HG03432 (cell line): ENCODE data around the gene PRMT7.

Source experiments
- ATAC-seq: cut with Tn5 transposase; IDR thresholded peaks from one replicate; pipeline ENCODE4 v1.9.1; 2021; ENCODE audit warnings: mild to moderate bottlenecking, moderate library complexity; ENCODE audit not compliant: unreplicated experiment

PRMT7 gene

DNA sequence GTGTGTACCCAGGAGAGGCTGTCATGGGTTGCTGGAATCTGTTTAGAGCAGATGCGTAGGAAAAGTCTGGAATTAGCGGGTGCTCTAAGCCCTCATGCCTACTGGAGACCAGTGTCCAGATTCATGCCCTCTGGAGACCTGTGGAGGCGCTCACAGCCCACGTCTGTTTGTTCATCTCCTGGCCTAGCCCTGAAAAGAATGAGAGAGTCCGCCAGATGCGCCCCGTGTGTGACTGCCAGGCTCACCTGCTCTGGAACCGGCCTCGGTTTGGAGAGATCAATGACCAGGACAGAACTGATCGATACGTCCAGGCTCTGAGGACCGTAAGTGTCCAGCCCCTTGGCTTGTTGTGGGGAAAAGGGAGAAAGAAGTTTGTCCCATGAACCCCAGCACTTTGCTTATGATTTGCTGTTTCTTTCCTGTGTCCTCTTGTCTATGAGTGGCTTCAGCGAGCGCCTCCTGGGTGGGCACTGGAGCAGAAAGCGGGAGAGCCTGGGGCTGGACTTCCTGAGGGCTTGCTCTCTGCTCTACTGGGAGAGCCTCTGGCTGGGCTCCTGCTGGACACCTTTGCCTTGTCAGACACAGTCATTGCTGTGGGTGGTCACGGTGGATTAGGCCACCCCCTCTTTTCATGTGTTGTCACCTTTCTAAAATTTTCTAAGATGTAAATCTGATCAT lies 35.3 kb downstream of the PRMT7 start:
- no peak for ATAC-seq

- no peak for ATAC-seq
These were observed 36.2 kb downstream of the PRMT7 start for GRCh38 chr16:68346892-68347480.

- no peak for ATAC-seq
These were observed 36.8 kb downstream of the PRMT7 start for GRCh38 chr16:68347605-68348004.

DNA sequence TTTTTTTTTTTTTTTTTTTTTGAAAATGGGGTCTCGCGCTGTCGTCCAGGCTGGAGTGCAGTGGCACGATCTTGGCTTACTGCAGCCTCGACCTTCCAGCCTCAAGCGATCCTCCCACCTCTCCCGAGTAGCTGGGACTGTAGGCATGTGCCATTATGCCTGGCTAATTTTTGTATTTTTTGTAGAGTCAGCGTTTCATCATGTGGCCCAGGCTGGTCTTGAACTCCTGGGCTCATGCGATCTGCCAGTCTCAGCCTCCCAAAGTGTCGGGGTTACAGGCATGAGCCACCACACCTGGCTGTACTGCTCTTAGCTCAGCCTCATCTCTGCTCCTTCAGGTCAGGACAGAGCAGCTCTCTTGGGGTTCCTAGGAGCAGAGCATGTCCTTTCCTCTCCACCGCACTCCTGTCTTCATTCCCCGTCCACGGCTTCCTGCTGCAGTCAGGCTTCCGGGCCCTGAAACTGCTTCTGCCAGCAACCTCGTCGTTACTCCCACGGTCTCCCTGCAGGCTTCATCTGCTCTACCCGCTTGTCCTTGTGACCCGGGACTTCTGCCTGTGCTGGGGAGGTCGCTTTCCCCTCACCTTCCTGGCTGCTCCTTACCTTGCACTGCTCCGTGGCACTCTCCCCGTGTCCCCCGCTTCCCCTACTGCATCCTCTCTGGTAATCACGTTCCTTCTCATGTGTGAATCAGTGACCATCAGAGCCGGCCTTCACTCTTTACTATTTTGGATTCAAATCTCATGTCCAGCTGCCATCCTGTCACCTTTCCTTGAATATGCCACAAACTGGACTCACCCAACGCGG lies 38.0 kb downstream of the PRMT7 start:
- ATAC-seq = no peak

DNA sequence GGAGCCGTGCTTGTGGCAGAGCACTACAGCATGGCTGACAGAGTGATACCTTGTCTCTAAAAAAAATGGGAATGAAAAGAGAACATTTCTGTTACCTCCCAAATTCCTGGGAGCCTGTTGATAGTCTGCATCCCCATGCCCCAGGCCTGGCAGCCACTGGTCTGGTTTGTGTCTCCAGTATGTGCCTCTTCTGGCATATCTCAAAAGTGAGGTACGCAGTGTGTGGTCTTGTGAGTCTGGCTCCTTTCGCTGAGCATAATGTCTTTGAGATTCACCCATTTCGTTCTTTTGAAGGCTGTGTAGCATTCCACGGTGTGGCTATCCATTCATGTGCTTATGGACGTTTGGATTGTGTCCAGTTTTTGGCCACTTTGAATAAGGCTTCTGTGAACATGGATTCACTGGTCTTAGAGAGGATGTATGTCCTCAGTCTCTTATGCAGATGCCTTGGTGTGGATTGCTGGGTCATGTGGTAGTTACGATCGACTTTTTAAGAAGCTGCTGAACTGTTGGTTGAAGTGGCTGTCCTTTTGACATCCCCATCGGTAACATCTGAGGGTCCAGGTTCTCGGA lies 39.1 kb downstream of the PRMT7 start:
- ATAC-seq = no peak

GRCh38 chr16:68350813-68351350 lies 40.1 kb downstream of the PRMT7 start:
- no peak for ATAC-seq

- no peak for ATAC-seq
These were observed 40.6 kb downstream of the PRMT7 start for GRCh38 chr16:68351463-68351862.

- no peak for ATAC-seq
These were observed 41.2 kb downstream of the PRMT7 start for GRCh38 chr16:68351991-68352431.

DNA sequence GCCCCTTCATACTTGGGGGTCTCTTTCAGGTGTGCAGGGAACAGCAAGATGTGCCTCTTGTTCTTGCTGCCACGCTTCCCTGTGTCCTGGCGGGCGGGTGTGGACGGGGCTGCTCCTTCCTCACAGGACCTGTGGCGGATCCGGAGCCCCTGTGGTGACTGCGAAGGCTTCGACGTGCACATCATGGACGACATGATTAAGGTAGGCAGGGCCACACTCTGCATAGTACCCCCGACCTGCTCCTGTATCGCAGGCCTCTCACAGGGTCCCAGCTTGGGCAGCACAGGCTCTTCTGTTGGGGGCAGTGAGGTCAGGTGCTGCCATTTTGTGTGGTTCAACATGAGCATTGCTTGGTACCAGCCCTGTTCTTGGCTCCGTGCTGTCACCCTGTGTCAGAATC lies 42.5 kb downstream of the PRMT7 start:
- no peak for ATAC-seq

DNA sequence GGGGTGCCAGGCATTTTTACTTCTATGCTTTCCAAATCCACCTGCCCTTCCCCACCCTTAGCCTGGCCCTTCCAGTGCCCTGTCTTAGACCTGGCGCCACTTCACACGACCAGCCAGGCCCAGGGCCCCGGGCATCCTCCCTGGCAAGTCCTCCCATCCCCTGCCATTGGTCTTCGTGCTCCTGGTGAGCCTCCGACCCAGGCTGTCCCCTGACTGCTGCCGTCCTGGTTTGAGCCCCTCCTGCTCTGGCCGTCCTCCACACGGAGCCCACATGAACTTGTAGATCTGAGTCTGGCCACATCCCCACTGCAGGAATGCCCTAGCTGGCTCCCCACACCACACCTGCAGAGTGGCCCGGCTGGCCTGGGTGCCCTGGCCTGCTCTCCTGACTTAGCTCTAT lies 44.0 kb downstream of the PRMT7 start:
- ATAC-seq = no peak

DNA sequence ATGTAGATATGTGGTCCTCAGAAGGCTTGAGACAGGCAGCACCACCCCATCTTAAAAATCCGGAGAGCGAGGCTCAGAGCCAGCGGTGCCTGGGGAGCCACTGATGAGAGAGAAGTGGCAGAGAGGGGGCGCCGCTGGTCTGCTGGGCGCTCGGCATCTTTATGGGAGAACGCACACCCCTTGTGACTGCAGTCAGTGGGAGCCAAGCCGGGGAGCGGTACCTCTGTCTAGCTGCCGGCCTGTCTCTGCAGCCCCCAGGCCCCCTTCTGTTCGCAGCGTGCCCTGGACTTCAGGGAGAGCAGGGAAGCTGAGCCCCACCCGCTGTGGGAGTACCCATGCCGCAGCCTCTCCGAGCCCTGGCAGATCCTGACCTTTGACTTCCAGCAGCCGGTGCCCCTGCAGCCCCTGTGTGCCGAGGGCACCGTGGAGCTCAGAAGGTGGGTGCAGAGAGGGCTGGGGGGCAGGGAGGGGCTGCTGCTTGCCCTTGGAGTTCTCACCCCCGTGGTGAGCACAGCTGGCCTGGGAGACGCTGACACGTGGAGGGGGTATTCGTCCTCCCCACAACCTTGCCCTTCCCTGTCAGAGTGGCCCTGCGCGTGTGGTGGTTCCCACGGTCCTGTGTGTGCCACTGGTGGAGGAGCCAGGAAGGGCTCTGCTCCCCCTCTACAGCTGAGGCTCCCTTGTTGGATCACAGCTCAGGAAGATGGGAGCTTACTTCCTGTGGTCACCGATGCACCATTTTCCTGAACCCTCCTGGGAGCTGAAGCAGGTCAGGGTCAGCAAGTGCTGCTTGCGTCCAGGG lies 44.8 kb downstream of the PRMT7 start:
- ATAC-seq = no peak

DNA sequence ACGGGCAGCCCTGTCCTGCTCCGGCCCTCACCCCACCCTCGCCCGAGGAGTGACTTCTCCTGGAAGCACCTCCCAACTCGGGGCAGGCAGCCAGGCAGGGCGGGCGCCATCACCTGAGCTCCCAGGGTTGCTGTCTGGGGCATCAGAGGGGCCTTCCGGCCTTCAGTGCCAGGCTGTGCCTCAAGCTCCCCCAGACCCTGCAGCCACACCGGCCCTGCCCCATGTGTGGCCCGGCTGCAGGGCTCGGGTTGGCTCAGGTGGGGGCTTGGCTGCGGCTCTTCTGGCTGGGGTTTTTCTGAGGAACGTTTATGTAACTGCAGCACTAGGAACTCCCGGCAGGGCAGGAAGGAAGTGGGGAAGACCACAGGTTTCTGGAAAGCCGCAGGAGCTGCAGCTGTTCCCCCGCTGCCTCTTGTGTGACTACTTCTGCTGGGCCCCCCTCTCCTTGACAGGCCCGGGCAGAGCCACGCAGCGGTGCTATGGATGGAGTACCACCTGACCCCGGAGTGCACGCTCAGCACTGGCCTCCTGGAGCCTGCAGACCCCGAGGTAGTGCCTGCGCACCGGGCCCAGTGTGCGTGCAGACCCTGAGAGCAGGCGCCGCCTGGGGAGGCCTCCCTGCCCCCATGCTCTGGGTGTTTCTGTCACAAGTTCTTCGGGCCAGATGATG lies 45.6 kb downstream of the PRMT7 start:
- peak; percentile 83 for ATAC-seq

DNA sequence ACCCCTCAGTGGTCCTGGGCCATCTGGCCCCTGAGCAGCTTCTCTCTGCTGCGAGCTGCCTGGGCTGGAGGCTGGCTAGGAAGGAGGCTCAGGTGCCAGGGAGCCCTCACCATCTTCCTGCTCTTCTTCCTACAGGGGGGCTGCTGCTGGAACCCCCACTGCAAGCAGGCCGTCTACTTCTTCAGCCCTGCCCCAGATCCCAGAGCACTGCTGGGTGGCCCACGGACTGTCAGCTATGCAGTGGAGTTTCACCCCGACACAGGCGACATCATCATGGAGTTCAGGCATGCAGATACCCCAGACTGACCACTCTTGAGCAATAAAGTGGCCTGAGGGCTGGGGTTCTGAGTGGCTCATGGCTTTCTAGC lies 46.1 kb downstream of the PRMT7 start:
- no peak for ATAC-seq

GRCh38 chr16:68357521-68357922 lies 46.7 kb downstream of the PRMT7 start:
- ATAC-seq = no peak

GRCh38 chr16:68357923-68358322 lies 47.1 kb downstream of the PRMT7 start:
- no peak for ATAC-seq

GRCh38 chr16:68358951-68359350 lies 48.1 kb downstream of the PRMT7 start:
- ATAC-seq = no peak

GRCh38 chr16:68359398-68360191 lies 48.8 kb downstream of the PRMT7 start:
- no peak for ATAC-seq

DNA sequence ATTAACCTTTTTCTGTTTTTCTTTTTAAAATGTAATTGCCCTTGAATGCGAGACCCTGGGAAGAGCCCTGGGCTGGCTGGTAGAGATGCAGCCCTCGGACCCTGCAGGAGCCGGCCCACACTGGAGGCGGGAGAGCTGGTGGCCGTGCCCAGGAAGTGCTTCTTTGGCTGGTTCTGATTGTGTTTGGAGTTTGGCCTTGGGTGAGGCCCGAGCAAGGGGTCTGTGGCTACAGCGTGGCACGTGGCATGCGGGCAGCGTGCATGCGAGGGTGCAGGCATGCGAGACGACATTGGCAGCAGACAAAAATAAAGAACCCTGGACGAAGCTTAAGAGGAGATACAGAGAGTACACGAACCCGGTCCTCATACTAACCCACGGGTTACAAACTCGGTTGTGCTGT lies 49.7 kb downstream of the PRMT7 start:
- no peak for ATAC-seq

- no peak for ATAC-seq
These were observed 50.1 kb downstream of the PRMT7 start for GRCh38 chr16:68360956-68361355.
